Measurements from ENCODE around the gene KANK3. TPM values are rescaled to one million over a fixed set of nuclear protein-coding genes. Genes with fewer than 3 reads are reported as not detected.

Gene KANK3
- total and polyA plus RNA-seq, 2 of the 8 experiments (the other 6 are each of a cell fraction or from before 2014, with no cell fraction given), result 2.5 to 4.2 TPM

- TF ChIP-seq CTCF (IDR thresholded peaks at IDR 0.05; ENCODE audit: control extremely low read depth in 1 of 3, insufficient read depth in 1 of 3, low read depth in 1 of 3, low read length in 3 of 3) (peak in 1 of 3 experiments; percentile 14; a peak in 1 of 4 replicates), E2F6 (IDR thresholded peaks at IDR 0.05) (no peak), BACH1 (IDR thresholded peaks at IDR 0.05; ENCODE audit: low read length) (0 out of 2 replicates have a peak, but pooled peaks have one; percentile 2), FOSL1 (IDR thresholded peaks at IDR 0.05; ENCODE audit: insufficient read depth, low read depth, low read length) (no peak), SAP30 (IDR thresholded peaks at IDR 0.05; ENCODE audit: insufficient read depth, insufficient replicate concordance, low read length) (peak; percentile 94), CREB1 (IDR thresholded peaks at IDR 0.05) (no peak)
- Histone ChIP-seq H2BK12ac (ENCODE audit: low read depth, low read length) (peak overlapping the region; percentile 84; the same call in 1 of the 2 replicates), H3K79me2 (ENCODE audit: control insufficient read depth in 1 of 2, insufficient read depth in 2 of 2, low read length in 2 of 2) (peaks cover 0 to 7% of the 10 kb centered on the region in 2 experiments; a peak in 2 of 4 replicates), H4K91ac (replicated peaks; ENCODE audit: insufficient read length, low read length) (peak overlapping the region; percentile 88), H2BK120ac (replicated peaks; ENCODE audit: low read depth, low read length) (no peak overlapping the region), H3K14ac (ENCODE audit: insufficient read length) (peak overlapping the region; percentile 37), H3K4me3 (ENCODE audit: extremely low read depth in 1 of 4, insufficient read depth in 2 of 4, low read depth in 3 of 4, low read length in 4 of 4) (peak overlapping the region; percentile 63 to 89 (median 82)), H4K8ac (ENCODE audit: extremely low read depth, insufficient read depth, low read length) (no peak overlapping the region; the same call in none of the 2 replicates), H2BK5ac (ENCODE audit: low read depth, low read length) (peak overlapping the region; percentile 86; the same call in 1 of the 2 replicates), H3K23ac (ENCODE audit: insufficient read length) (no peak overlapping the region), H3K4me1 (replicated peaks in 1 of 4; ENCODE audit: control insufficient read depth in 3 of 4, insufficient read depth in 4 of 4, low read length in 3 of 4) (peaks cover 0 to 15% (median 7%) of the 10 kb centered on the region in 4 experiments; a peak in 6 of 7 replicates), H3K27me3 (replicated peaks in 1 of 4; ENCODE audit: control insufficient read depth in 3 of 4, extremely low read depth in 1 of 4, insufficient read depth in 3 of 4, low read length in 3 of 4) (no peaks in the 10 kb centered on the region), H2AK5ac (ENCODE audit: low read depth, low read length) (peak overlapping the region; percentile 87), H3K56ac (replicated peaks; ENCODE audit: insufficient read length, low read depth, low read length) (peak overlapping the region; percentile 74), H3K4me2 (ENCODE audit: insufficient read depth in 1 of 2, low read depth in 2 of 2, low read length in 2 of 2) (peak overlapping the region; percentile 89 to 99), H3K23me2 (ENCODE audit: low read depth, low read length) (peaks cover 8% of the 10 kb centered on the region), H3K79me1 (ENCODE audit: low read depth, low read length) (peaks cover 7% of the 10 kb centered on the region), H3K4ac (replicated peaks; ENCODE audit: insufficient read length, low read depth, low read length) (peak overlapping the region; percentile 30), H3K9me3 (ENCODE audit: insufficient read depth in 2 of 2, low read depth in 1 of 2, low read length in 1 of 2) (no peaks in the 10 kb centered on the region), H3K36me3 (ENCODE audit: control insufficient read depth in 2 of 4, insufficient read depth in 4 of 4, low read length in 3 of 4) (peaks cover 4 to 12% (median 5%) of the 10 kb centered on the region in 4 experiments; a peak in 5 of 8 replicates), H2BK15ac (ENCODE audit: low read length) (peak overlapping the region; percentile 34; the same call in 1 of the 2 replicates), H3K9ac (replicated peaks in 1 of 4; ENCODE audit: extremely low read depth in 1 of 4, low read depth in 3 of 4, low read length in 3 of 4) (peak overlapping the region; percentile 73 to 85 (median 82)), H3K18ac (ENCODE audit: extremely low read depth, low read length) (peak overlapping the region; percentile 88), H2AFZ (ENCODE audit: low read length) (no peak overlapping the region), H2BK20ac (ENCODE audit: low read length) (no peak overlapping the region), H4K5ac (ENCODE audit: insufficient read length, low read depth, low read length) (peak overlapping the region; percentile 11), H3K27ac (ENCODE audit: low read depth, low read length) (peak overlapping the region; percentile 80; the same call in 1 of the 2 replicates), H4K20me1 (replicated peaks in 1 of 2; ENCODE audit: control insufficient read depth in 1 of 2, insufficient read depth in 2 of 2, low read length in 2 of 2) (peaks cover 0 to 1% of the 10 kb centered on the region in 2 experiments)
- 6% methylated on average over 21 of the region's 24 CpGs; no CpG with 5 or more reads in 1 of the 2 experiments for WGBS, 2 experiments (ENCODE audit: extremely low coverage in 1 of 2, insufficient coverage in 1 of 2, insufficient read length in 1 of 2, insufficient replicate concordance in 2 of 2, low coverage in 1 of 2, low lambda C conversion rate in 2 of 2, missing lambda C conversion rate in 1 of 2)
- POLR2A ChIA-PET (ENCODE audit: partially characterized antibody), result interaction anchor here (0.5 to 25.3 kb wide), 10 partner anchors 22 to 383 kb away, joined by 3 to 583 read pairs (median 3); partner anchors contain the start of genes NDUFA7 and RPS28
- FAIRE-seq (no peak), DNase-seq (ENCODE audit: low read depth in 1 of 2, low spot score in 2 of 2) (no peak)
- CTCF ChIA-PET (ENCODE audit: partially characterized antibody), result interaction anchor here (0.8 to 1.7 kb wide), 3 partner anchors 10 to 139 kb away, joined by 4 to 5 read pairs (median 4); no protein-coding TSS in a partner anchor
Observed at GRCh38 chr19:8307400-8307964, 35.6 kb downstream of the KANK3 start.
